Rectal smooth muscle tissue (tissue), 1 donor: ENCODE measurements around the gene MSLN.
"Not testable (repeated sequence)": the region's sequence is repeated elsewhere in the genome, so short reads cannot be mapped to it uniquely, and the experiment has no call there.

Source experiments
- H3K27ac ChIP-seq: one replicate; pipeline ENCODE4 v1.7.0; 2013; ENCODE audit warnings: low read depth, low read length, inconsistent platforms
- H3K27me3 ChIP-seq: one replicate; pipeline ENCODE4 v1.7.0; 2013; ENCODE audit warnings: low read length; ENCODE audit not compliant: control insufficient read depth, insufficient read depth
- H3K36me3 ChIP-seq: one replicate; pipeline ENCODE4 v1.7.0; 2013; ENCODE audit warnings: low read length; ENCODE audit not compliant: control insufficient read depth, insufficient read depth
- H3K4me1 ChIP-seq: one replicate; pipeline ENCODE4 v1.7.0; 2013; ENCODE audit warnings: low read length; ENCODE audit not compliant: control insufficient read depth, insufficient read depth
- H3K4me3 ChIP-seq: one replicate; pipeline ENCODE4 v1.7.0; 2013; ENCODE audit warnings: low read length
- H3K9ac ChIP-seq: one replicate; pipeline ENCODE4 v1.7.0; 2013; ENCODE audit warnings: low read length

The MSLN gene

DNA sequence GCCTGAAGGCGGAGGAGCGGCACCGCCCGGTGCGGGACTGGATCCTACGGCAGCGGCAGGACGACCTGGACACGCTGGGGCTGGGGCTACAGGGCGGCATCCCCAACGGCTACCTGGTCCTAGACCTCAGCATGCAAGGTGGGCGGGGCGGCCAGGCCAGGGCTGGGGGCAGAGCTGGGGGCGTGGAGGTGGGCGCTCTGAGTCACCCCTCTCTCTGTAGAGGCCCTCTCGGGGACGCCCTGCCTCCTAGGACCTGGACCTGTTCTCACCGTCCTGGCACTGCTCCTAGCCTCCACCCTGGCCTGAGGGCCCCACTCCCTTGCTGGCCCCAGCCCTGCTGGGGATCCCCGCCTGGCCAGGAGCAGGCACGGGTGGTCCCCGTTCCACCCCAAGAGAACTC lies 7.9 kb downstream of the MSLN start:
- H3K27ac ChIP-seq: no peak overlapping the region
- no peaks in the 10 kb centered on the region for H3K36me3 ChIP-seq
- no peaks in the 10 kb centered on the region for H3K4me1 ChIP-seq
- H3K27me3 ChIP-seq: no peaks in the 10 kb centered on the region
- H3K4me3 ChIP-seq: no peak overlapping the region
- H3K9ac ChIP-seq: no peak overlapping the region

DNA sequence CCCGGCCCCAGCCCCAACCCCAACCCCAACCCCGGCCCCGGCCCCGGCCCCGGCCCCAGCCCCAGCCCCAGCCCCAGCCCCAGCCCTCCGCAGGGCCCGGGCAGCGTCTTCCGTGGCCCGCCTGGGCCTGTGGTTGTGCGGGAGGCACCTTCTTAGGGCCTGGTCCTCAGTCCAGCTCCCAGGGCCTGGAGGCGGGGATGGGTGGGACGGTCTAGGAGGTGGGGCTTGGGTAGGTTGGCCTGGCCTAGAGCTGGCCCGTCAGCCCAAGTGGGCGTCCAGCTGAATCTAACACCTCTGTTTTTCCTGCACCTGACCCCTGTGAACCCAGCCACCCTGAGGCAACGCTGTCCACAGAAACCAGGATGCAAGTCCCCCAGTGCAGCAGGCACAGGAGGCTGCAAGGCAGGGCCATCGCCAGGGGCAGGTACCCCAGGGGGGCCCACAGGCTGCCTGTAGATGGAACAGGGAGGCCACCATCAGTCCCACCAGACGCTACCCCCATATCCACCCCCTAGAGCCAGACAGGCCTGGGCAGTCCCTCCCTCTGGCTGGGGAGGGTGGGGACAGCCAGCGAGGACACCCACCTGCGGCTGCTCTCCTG lies 8.8 kb downstream of the MSLN start:
- H3K27ac ChIP-seq: no peak overlapping the region
- H3K4me1 ChIP-seq: no peaks in the 10 kb centered on the region
- H3K4me3 ChIP-seq: no peak overlapping the region
- H3K9ac ChIP-seq: no peak overlapping the region
- H3K36me3 ChIP-seq: no peaks in the 10 kb centered on the region
- H3K27me3 ChIP-seq: no peaks in the 10 kb centered on the region

DNA sequence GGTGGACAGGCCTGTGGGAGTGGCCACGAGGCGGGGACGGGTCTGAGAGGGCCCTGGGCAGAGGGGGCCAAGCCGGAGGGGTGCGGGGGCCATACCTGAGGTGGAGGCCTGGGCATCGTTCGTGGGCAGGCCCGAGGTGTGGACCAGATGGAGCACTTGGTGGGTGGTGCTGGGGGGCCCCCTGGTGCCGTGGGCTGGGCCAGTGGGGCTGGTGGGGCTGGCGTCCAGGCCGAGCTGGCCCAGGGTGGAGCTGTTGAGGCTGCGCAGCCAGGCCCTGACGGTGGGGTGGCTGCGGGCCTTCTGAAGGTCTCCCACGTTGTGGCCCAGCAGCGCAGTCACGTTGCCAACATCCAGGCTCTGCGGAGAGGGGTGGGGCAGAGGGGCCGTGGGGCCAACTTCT lies 9.4 kb downstream of the MSLN start:
- no peaks in the 10 kb centered on the region for H3K36me3 ChIP-seq
- H3K27ac ChIP-seq: no peak overlapping the region
- no peaks in the 10 kb centered on the region for H3K27me3 ChIP-seq
- H3K9ac ChIP-seq: no peak overlapping the region
- no peaks in the 10 kb centered on the region for H3K4me1 ChIP-seq
- no peak overlapping the region for H3K4me3 ChIP-seq

DNA sequence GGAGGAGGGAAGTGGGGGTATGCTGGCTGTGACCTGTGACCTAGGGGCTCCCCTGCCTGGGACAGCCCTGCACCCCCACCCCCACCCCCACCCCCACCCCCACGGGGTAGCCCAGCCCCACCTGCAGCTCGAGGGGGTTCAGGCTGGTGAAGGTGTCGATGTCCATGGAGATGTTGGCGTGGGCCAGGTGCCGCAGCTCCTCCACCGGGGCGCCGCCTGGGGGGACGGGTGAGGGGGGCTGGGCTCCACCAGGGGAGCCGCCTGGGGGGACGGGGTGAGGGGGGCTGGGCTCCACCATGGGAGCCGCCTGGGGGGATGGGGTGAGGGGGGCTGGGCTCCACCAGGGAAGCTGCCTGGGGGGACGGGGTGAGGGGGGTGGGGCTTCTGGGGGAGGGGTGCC lies 9.9 kb downstream of the MSLN start:
- no peaks in the 10 kb centered on the region for H3K4me1 ChIP-seq
- H3K36me3 ChIP-seq: no peaks in the 10 kb centered on the region
- no peak overlapping the region for H3K27ac ChIP-seq
- no peak overlapping the region for H3K4me3 ChIP-seq
- no peaks in the 10 kb centered on the region for H3K27me3 ChIP-seq
- no peak overlapping the region for H3K9ac ChIP-seq

DNA sequence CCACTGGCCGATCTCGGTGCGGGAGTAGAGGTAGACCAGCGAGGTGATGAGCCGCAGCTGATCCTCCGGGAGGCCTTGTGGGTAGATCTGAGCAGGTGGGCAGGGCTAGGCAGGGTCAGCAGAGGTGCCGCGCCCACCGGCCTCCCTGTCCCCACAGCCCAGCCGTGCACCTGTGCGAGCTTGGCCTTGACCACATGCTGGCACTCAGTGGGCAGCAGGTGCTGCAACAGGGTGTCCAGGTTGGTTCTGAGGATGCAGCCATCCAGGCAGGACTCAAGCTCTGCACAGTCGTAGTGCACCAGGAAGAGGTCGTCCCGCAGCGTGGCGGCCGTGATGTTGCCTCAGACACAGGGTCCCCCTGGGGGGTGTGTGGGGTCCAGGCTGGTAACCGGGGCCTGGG lies 12.4 kb downstream of the MSLN start:
- H3K36me3 ChIP-seq: no peaks in the 10 kb centered on the region
- H3K27ac ChIP-seq: no peak overlapping the region
- H3K27me3 ChIP-seq: peaks cover 4% of the 10 kb centered on the region
- no peaks in the 10 kb centered on the region for H3K4me1 ChIP-seq
- H3K9ac ChIP-seq: no peak overlapping the region
- no peak overlapping the region for H3K4me3 ChIP-seq

DNA sequence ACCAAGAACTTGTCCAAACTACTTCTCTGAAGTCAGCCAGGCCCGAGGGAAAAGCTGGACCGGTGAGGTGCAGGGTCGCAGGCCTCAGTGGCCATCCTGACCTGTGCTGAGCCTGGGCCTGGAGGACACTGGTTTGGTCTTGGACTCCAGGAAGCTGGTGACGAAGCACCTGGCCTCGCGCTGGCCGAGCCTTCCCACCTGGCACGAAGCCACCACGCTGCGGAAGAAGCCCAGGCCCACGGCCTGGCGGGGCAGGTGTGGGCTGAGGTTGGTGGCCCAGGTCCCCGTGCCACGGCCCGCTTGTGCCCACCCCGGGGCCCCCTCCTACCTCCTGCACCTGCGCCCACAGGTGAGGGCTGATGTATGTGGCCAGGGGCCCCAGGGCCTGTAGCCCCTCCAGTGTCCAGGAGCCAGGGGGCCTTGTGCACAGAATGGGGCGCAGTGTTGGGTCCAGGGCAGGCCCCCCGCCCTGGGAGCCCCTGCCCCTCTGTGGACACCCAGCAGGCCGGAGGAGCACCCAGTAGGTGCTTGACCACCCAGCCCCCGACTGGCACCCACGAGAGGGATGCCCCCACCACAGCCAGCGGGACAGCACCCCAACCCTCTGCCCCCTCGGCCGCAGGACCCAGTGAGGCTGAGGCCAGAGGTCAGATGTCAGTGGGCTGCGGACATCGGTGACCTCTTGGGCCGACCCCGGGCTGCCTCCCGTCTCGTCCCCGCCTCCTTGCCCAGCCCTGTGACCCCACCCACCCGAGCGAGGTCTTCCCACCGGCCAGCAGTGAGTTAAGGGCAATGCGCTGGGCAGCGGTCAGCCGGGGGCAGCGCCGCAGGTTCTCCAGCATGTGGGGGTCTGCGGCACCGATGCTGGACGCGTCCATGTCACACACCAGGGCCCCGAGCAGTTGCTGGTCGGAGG lies 13.8 kb downstream of the MSLN start:
- Histone ChIP-seq H3K4me3 (no peak overlapping the region), H3K36me3 (no peaks in the 10 kb centered on the region), H3K27ac (no peak overlapping the region), H3K9ac (no peak overlapping the region), H3K4me1 (no peaks in the 10 kb centered on the region), H3K27me3 (peaks cover 5% of the 10 kb centered on the region)

DNA sequence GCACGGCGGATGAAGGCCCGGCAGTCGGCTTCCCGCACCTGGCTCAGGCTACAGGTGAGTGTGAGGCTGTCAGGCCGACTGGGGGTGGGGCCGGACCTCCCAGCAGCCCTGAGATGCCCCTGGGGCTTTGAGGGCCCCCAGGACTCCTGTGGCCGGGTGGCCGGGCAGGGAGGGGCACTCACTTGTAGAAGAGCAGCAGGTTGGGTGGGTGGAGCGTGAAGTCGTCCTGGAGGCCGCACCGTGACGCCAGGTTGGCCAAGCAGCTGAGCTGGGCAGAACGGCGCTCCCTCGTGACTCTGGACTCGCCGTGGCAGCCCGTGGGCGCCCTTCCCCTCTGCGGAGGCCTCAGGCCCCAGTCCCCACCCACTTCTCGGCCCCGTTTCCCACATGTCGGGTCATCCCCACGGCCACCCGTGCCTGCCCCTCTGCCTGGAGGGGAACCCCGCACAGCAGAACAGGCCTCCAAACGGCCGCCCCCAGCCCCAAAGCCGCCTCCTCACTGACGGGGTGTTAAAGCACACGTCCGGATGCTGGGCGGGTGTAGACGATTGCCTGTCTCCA lies 14.8 kb downstream of the MSLN start:
- H3K9ac ChIP-seq: no peak overlapping the region
- no peaks in the 10 kb centered on the region for H3K4me1 ChIP-seq
- no peaks in the 10 kb centered on the region for H3K36me3 ChIP-seq
- H3K27me3 ChIP-seq: peaks cover 5% of the 10 kb centered on the region
- H3K27ac ChIP-seq: no peak overlapping the region
- H3K4me3 ChIP-seq: no peak overlapping the region

DNA sequence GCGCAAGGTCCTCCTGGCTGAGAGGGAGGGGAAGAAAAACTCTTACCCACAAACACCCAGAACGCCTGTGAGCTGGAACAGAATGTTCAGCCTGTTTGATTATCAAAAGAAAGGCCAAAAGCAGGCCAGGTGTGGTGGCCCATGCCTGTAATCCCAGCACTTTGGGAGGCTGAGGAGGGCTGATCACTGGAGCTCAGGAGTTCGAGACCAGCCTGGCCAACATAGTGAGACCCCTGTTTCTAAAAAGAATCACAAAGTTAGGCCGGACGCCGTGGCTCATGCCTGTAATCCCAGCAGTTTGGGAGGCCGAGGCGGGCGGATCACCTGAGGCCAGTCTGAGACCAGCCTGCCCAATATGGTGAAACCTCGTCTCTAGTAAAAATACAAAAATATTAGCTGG lies 15.8 kb downstream of the MSLN start:
- not testable (repeated sequence) for H3K4me1 ChIP-seq
- peaks cover 11% of the 10 kb centered on the region for H3K27me3 ChIP-seq

DNA sequence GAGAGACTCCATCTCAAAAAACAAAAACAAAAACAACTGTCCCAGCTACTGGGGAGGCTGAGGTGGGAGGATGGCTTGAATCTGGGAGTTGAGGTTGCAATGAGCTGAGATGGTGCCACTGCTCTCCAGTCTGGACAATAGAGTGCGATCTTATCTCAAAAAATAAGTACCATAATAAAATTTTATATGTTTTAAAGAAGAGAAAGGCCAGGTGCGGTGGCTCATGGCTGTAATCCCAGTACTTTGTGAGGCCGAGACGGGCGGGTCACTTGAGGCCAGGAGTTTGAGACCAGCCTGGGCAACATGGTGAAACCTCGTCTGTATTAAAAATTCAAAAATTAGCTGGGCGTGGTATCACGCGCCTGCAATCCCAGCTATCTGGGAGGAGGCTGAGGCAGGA lies 16.3 kb downstream of the MSLN start:
- H3K9ac ChIP-seq: no peak overlapping the region
- no peaks in the 10 kb centered on the region for H3K4me1 ChIP-seq
- peaks cover 15% of the 10 kb centered on the region for H3K27me3 ChIP-seq
- H3K36me3 ChIP-seq: no peaks in the 10 kb centered on the region
- H3K4me3 ChIP-seq: no peak overlapping the region
- no peak overlapping the region for H3K27ac ChIP-seq

More for the DNA sequence above, 15.8 kb downstream of the MSLN start:
- H3K36me3 ChIP-seq, H3K9ac ChIP-seq, H3K27ac ChIP-seq, H3K4me3 ChIP-seq: not testable (repeated sequence)

DNA sequence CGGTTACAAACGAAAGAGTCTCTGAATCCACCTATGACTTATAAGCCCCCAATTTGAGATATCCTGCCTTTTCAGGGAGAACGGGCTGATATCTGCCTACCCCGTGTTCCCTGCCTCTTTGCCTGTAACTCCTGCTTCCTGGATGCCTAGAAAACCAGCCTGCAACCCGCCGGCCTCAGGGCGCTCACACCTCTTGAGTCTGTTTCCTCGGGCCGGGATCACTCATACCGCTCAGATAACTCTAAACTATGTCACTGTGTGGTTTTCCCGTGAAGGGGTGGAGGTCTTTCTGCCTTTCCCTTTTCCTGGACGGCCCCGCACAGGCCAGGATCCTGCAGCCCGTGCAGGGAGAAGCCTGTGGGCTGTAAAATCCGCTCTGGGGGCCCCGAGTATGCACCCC lies 17.3 kb downstream of the MSLN start:
- Histone ChIP-seq H3K4me1 (no peaks in the 10 kb centered on the region), H3K9ac (no peak overlapping the region), H3K27me3 (peaks cover 18% of the 10 kb centered on the region), H3K4me3 (no peak overlapping the region), H3K36me3 (no peaks in the 10 kb centered on the region), H3K27ac (no peak overlapping the region)

DNA sequence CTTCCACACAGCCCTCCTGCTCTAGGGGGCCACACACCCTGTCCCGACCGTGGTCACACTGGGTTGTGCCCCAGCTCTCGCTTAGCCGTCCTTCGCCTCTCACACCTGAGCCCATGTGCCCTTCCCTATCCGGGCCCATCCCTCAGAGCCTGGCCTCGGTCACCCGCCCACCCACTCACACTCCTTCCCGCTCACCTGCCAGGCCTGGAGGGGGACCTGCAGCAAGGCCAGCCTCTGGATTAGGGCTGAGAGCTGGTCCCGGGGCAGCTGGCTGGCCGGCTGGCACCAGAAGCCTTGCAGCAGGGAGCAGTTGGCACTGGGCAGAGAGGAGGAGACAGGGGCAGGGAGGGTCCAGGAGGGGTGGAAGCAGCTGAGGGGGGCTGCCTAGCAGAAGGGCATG lies 17.9 kb downstream of the MSLN start:
- Histone ChIP-seq H3K27me3 (peaks cover 21% of the 10 kb centered on the region), H3K4me1 (no peaks in the 10 kb centered on the region), H3K9ac (no peak overlapping the region), H3K4me3 (no peak overlapping the region), H3K36me3 (no peaks in the 10 kb centered on the region), H3K27ac (no peak overlapping the region)

DNA sequence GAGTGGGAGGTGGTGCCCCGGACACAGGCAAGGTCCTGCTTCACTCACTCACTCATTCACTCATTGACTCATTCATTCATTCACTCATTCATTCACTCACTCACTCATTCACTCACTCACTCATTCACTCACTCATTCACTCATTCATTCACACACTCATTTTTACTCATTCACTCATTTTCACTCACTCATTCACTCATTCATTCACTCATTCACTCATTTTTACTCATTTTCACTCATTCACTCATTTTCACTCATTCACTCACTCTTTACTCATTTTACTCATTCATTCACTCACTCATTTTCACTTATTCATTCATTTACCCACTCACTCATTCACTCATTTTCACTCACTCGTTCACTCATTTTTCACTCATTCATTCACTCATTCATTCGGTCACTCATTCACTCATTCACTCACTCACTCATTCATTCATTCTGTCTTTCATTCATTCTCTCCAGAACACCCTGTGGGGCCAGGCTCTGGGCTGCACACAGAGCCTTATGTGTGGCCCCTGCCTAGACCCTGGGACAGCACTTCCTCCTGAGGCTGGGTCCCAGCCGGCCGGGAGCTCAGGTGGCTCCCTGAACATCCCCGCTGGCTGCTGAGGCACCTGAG lies 18.5 kb downstream of the MSLN start:
- Histone ChIP-seq H3K27me3 (peaks cover 23% of the 10 kb centered on the region), H3K27ac (no peak overlapping the region)

More for the DNA sequence above, 18.5 kb downstream of the MSLN start:
- no peaks in the 10 kb centered on the region for H3K36me3 ChIP-seq
- no peaks in the 10 kb centered on the region for H3K4me1 ChIP-seq
- no peak overlapping the region for H3K4me3 ChIP-seq
- H3K9ac ChIP-seq: no peak overlapping the region
